RWPE1 (cell line): ENCODE data around the gene MEGF6.
A peak's percentile ranks its signal among the peaks of the same experiment; 100 is the strongest.

Source experiments
- CTCF ChIA-PET: fragments of 350-600 bp; sonication (Branson Sonifier 250); formaldehyde crosslinking; extraction: SDS; loops from one replicate; lab custom pipeline; 2021; lab: Yijun Ruan, JAX
- POLR2A ChIA-PET: fragments of 400-600 bp; formaldehyde crosslinking; extraction: SDS; loops from one replicate; lab custom pipeline; 2020; ENCODE audit warnings: antibody characterized with exemption; ENCODE audit not compliant: low non-redundant PET; lab: Yijun Ruan, JAX
- DNase-seq: peaks from one replicate; pipeline ENCODE4 v3.0.0; 2012; ENCODE audit warnings: low spot score
- H3K27ac ChIP-seq: fragments of 450-650 bp; 2 replicates; pipeline ENCODE4 v1.5.1; 2017
- TF ChIP-seq, protein P1 (sequence below): fragments of 450-650 bp; conservative IDR thresholded peaks from 2 replicates; pipeline ENCODE4 v1.5.1; 2017; ENCODE audit warnings: low read depth, mild to moderate bottlenecking

MEGF6 gene

DNA sequence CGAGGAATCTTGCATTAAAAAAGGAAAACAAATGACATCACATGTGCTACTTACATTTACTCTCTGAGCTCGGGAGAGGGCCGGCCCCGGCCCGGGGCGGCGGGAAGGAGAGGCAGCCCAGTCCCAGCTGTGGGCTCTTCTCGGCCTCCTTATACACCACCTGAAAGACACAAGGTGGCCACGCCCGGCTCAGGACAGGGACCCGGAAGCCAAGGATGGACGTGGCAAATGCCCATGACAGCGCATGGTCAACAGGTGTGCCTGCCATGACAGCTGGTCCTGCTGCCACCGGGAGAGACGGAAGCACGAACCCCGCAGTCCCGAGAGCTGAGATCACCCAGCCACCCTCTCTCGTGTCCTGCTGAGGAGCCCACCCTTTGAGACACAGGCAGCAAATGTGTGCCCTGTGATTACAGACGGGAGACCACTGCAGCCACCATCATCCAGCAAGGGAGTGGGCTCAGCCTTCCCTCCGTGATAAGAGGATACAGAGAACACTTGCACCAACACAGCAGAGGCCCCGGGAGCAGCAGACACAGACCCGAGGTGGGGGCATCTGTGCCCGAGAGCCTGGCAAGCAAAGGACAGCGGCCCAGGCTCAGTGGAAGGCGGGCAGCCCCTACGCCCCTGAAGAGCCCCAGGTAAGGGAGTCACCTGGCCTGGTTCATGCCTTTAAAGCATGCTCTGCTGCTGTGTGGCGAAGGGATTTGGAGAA, 22.2 kb upstream of the MEGF6 start:
- no peak overlapping the region for H3K27ac ChIP-seq
- no peak for DNase-seq
- POLR2A ChIA-PET, result no interaction called here
- CTCF ChIA-PET, result no interaction called here
- TF ChIP-seq, protein P1, sequence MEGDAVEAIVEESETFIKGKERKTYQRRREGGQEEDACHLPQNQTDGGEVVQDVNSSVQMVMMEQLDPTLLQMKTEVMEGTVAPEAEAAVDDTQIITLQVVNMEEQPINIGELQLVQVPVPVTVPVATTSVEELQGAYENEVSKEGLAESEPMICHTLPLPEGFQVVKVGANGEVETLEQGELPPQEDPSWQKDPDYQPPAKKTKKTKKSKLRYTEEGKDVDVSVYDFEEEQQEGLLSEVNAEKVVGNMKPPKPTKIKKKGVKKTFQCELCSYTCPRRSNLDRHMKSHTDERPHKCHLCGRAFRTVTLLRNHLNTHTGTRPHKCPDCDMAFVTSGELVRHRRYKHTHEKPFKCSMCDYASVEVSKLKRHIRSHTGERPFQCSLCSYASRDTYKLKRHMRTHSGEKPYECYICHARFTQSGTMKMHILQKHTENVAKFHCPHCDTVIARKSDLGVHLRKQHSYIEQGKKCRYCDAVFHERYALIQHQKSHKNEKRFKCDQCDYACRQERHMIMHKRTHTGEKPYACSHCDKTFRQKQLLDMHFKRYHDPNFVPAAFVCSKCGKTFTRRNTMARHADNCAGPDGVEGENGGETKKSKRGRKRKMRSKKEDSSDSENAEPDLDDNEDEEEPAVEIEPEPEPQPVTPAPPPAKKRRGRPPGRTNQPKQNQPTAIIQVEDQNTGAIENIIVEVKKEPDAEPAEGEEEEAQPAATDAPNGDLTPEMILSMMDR, result no peak

DNA sequence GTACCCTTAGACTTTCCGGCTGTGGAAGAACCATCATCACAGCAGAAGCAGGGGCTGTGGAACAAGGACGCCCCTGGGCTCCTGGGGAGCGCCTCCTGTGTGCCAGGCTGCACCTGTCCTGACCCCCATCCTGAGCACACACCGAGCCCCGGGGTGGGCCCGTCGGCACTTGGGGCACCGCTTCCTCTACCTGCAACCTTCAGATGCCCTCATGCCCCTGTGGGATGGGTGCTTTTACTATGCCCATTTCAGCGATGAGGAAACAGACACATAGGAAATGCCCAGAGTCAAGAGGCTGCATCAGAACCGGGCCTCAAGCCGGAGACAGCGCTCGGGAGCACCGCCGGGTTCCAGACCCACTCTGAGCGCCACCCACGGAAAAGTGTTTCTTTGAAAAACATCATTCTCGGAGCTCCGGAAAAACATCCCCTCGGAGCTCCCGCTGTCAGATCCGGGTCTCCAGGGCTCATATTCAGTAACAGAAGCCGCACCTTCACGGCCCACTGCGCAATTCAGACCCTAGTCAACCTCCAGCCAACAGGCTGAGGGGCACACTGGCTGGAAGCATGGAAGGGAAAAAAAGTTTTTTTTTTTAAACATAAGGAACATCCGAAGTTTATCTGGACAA, 21.5 kb upstream of the MEGF6 start:
- DNase-seq, result no peak
- CTCF ChIA-PET, result interaction anchor here (1.5 kb wide), 1 partner anchor 92 kb away, joined by 6 read pairs; no protein-coding TSS in a partner anchor

DNA sequence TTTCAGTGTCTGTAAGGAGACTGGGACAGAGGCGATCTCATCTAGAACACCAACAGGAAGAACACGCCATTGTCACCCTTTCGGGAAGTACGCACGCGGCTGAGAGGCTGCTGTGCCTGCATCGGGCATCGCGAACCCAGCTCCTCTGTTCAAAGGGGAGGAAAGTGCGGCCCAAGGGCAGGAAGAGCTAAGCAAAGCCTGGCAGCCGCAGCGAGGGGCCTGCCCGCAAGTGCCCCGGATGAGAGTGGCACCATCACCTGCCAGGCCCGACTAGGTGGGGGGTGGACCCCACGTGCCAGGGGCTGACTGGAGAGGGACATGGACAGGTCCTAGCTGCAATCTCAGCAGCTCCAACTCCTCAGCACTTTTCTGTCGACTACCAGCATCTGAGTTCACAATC, 21.0 kb upstream of the MEGF6 start:
- ChIA-PET CTCF (interaction anchor here (1.5 kb wide), 1 partner anchor 92 kb away, joined by 6 read pairs; no protein-coding TSS in a partner anchor), POLR2A (no interaction called here)
- peak overlapping the region; percentile 48 for H3K27ac ChIP-seq
- TF ChIP-seq, protein P1, result no peak
- no peak for DNase-seq

More for the DNA sequence above, 21.5 kb upstream of the MEGF6 start:
- TF ChIP-seq, protein P1, result no peak
- no peak overlapping the region; the same call in 1 of the 2 replicates for H3K27ac ChIP-seq
- POLR2A ChIA-PET, result no interaction called here

DNA sequence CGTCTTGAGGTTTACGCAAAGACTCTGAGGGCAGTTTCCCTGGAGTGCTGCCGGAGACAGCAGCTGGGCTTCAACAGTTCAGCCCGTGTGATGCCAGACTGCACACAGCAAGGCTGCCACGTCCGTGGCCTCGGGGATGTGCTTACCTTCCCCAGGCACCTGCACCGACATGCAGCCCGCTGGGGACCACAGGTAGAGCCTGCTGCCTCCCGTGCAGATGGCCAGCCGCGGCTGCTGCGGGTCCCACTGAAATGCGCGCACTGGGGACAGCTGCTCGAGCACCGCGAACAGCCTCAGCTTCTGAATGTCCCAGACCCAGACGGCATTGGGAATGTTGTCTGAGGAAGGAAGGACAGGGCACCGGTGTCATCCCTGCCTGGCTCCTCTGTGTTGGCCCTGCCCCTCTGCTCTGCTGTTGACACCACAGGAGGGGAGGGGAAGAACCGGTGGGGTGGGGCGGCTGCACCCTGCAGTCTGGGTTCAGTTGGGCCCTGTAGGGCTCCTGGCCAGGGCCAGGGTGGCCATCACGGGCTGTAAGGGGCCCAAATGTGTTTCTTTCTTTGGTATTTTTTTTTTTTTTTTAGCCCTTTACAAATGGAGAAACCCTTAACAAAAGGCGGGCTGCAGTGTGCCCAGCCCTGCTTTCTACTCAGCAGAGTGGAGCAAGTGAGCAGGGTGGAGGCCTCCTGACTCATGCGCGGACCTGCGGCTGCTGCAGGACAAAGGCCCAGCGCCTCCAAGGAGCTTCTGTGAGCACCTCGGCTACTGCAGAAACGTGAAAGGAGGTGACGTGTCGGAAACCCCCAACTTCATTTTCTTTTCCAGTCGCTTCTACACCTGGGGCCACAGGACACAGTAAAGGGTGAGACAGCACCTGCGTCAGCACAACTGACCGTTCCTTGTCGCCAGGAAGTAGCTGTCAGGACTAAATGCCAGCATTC, 20.3 kb upstream of the MEGF6 start:
- ChIA-PET POLR2A (no interaction called here), CTCF (interaction anchor here (1.5 kb wide), 1 partner anchor 93 kb away, joined by 6 read pairs; no protein-coding TSS in a partner anchor)
- TF ChIP-seq, protein P1, result no peak
- DNase-seq, result no peak
- peak overlapping the region; percentile 48 for H3K27ac ChIP-seq

DNA sequence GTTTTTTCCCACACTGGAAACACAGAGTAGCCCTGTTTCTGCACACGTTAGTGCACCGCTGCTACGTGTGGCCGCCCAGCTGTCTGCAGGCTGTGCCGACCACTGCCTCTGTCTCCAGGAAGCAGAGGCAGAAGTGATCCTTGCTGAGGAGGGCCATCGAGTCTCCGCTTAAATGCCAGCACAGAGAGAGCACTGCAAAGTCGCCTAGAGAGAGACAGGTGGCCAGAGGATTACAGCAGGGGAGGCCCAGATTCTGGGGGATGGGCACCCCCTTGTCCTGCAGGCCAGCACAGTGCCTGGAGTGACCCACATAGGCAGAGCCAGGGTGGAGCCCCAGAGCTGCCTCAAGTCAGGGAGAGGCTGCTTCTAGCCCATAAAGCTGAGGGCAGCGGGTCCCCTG, 19.6 kb upstream of the MEGF6 start:
- peak overlapping the region; percentile 48 for H3K27ac ChIP-seq
- POLR2A ChIA-PET, result no interaction called here
- CTCF ChIA-PET, result interaction anchor here (1.5 kb wide), 1 partner anchor 94 kb away, joined by 6 read pairs; no protein-coding TSS in a partner anchor

More for the DNA sequence above, 19.6 kb upstream of the MEGF6 start:
- DNase-seq, result no peak
- TF ChIP-seq, protein P1, result no peak
